ENCODE measurements around the gene ADA. TPM values are rescaled to one million over a fixed set of nuclear protein-coding genes. Genes with fewer than 3 reads are reported as not detected.

The ADA gene
- polyA plus RNA-seq, 1 of the 3 experiments (the other 2 are of a cell fraction): 25.7 TPM

DNA sequence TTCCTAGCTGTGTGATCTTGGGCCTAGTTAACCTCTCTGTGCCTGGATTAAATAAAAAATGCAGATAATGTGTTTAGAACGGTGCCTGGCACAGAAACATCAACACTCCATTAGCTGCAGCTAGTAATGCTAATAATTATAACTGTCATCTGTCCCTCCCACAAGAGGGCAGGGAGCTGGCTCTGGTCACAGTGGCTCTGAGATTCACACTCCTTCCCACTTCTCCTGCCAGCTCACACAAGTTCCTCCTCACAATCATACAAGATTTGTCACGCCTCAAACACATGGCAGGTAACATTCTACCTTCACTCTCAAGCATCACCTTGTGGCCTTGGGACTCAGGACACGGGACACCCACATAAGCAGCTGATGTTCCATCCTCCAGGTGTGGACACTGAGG, 2.4 kb downstream of the ADA start:
- 0 out of 2 replicates have a peak, but pooled peaks cover 3% of the 10 kb centered on the region for H4K20me1 ChIP-seq (ENCODE audit: insufficient read depth)
- H3F3A ChIP-seq (replicated peaks; ENCODE audit: insufficient read depth): peaks cover 6% of the 10 kb centered on the region
- H3K4me3 ChIP-seq (ENCODE audit: low read depth in 2 of 2, low read length in 1 of 2): no peak overlapping the region
- H2AFZ ChIP-seq (ENCODE audit: low read depth): no peak overlapping the region
- peaks cover 7 to 16% of the 10 kb centered on the region in 2 experiments; a peak in 2 of 4 replicates for H3K4me1 ChIP-seq (ENCODE audit: control insufficient read depth in 1 of 2, insufficient read depth in 2 of 2, low read depth in 1 of 2, low read length in 1 of 2)
- H3K27me3 ChIP-seq (ENCODE audit: insufficient read depth): no peaks in the 10 kb centered on the region
- H3K79me2 ChIP-seq (ENCODE audit: insufficient read depth): 0 out of 2 replicates have a peak, but pooled peaks cover 8% of the 10 kb centered on the region
- TF ChIP-seq GATA2 (CRISPR knock-in tag; IDR thresholded peaks at IDR 0.05) (no peak), CHD2 (IDR thresholded peaks at IDR 0.05; ENCODE audit: low read length, partially characterized antibody) (no peak), RFX5 (IDR thresholded peaks at IDR 0.05; ENCODE audit: low read length) (no peak), EZH2phosphoT487 (IDR thresholded peaks at IDR 0.05; ENCODE audit: borderline replicate concordance, low read depth) (no peak), TCF12 (IDR thresholded peaks at IDR 0.05) (no peak), FOXJ3 (CRISPR knock-in tag; IDR thresholded peaks at IDR 0.05) (no peak), MXI1 (IDR thresholded peaks at IDR 0.05; ENCODE audit: low read depth, low read length) (no peak), FOXM1 (IDR thresholded peaks at IDR 0.05; ENCODE audit: low read depth) (no peak), RAD21 (IDR thresholded peaks at IDR 0.05; ENCODE audit: low read length) (no peak), GABPA (IDR thresholded peaks at IDR 0.05; ENCODE audit: low read depth) (no peak), TEAD4 (IDR thresholded peaks at IDR 0.05; ENCODE audit: borderline replicate concordance, insufficient read depth) (no peak), RXRA (IDR thresholded peaks at IDR 0.05; ENCODE audit: borderline replicate concordance, low read depth) (no peak), RCOR1 (IDR thresholded peaks at IDR 0.05; ENCODE audit: low read length) (no peak), POLR2AphosphoS5 (IDR thresholded peaks at IDR 0.05; ENCODE audit: low read depth, low read length) (no peak)
- TF ChIP-seq, protein P1, sequence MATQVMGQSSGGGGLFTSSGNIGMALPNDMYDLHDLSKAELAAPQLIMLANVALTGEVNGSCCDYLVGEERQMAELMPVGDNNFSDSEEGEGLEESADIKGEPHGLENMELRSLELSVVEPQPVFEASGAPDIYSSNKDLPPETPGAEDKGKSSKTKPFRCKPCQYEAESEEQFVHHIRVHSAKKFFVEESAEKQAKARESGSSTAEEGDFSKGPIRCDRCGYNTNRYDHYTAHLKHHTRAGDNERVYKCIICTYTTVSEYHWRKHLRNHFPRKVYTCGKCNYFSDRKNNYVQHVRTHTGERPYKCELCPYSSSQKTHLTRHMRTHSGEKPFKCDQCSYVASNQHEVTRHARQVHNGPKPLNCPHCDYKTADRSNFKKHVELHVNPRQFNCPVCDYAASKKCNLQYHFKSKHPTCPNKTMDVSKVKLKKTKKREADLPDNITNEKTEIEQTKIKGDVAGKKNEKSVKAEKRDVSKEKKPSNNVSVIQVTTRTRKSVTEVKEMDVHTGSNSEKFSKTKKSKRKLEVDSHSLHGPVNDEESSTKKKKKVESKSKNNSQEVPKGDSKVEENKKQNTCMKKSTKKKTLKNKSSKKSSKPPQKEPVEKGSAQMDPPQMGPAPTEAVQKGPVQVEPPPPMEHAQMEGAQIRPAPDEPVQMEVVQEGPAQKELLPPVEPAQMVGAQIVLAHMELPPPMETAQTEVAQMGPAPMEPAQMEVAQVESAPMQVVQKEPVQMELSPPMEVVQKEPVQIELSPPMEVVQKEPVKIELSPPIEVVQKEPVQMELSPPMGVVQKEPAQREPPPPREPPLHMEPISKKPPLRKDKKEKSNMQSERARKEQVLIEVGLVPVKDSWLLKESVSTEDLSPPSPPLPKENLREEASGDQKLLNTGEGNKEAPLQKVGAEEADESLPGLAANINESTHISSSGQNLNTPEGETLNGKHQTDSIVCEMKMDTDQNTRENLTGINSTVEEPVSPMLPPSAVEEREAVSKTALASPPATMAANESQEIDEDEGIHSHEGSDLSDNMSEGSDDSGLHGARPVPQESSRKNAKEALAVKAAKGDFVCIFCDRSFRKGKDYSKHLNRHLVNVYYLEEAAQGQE (IDR thresholded peaks at IDR 0.05; ENCODE audit: low read depth, low read length): no peak
- 78% methylated on average over 3 of the region's 3 CpGs for WGBS (ENCODE audit: low lambda C conversion rate)
- H3K9me2 ChIP-seq: no peaks in the 10 kb centered on the region
- no peaks in the 10 kb centered on the region for H3K9me3 ChIP-seq
- ChIA-PET POLR2A (no interaction called here), CTCF (interaction anchor here (0.7 to 2.7 kb wide), 3 partner anchors 18 to 36 kb away, joined by 3 to 11 read pairs (median 11); no protein-coding TSS in a partner anchor)
- H3K9ac ChIP-seq: no peak overlapping the region
- H3K27ac ChIP-seq (ENCODE audit: low read depth in 2 of 2, low read length in 1 of 2): no peak overlapping the region
- H3K36me3 ChIP-seq (replicated peaks in 1 of 2; ENCODE audit: control insufficient read depth in 1 of 2, insufficient read depth in 2 of 2, low read length in 1 of 2): no peaks in the 10 kb centered on the region
- DNase-seq: no peak
- H3K4me2 ChIP-seq: no peak overlapping the region

DNA sequence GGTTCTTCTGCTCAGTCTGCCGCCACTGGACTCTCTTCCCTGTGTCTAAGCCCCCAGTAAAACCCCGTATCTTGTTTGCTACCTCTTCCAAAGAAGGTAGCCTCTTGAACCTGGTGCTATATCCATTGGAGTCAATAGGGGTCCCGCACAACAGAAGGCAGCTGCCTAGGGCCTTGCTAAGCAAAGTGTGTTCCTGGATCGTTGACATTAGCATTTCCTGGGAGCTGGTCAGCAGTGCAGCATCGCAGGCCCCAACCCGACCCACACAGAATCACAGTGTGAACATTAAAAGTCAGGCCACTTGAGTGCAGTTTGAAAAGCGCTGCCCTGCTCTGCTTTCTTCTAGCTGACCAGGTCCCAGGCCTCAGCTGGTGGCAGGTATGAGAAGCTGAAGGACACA, 2.9 kb downstream of the ADA start:
- Histone ChIP-seq H3K36me3 (replicated peaks in 1 of 2; ENCODE audit: control insufficient read depth in 1 of 2, insufficient read depth in 2 of 2, low read length in 1 of 2) (no peaks in the 10 kb centered on the region), H3K79me2 (ENCODE audit: insufficient read depth) (0 out of 2 replicates have a peak, but pooled peaks cover 8% of the 10 kb centered on the region), H3K4me3 (ENCODE audit: low read depth in 2 of 2, low read length in 1 of 2) (no peak overlapping the region), H4K20me1 (ENCODE audit: insufficient read depth) (0 out of 2 replicates have a peak, but pooled peaks cover 3% of the 10 kb centered on the region), H2AFZ (ENCODE audit: low read depth) (no peak overlapping the region), H3K9me3 (no peaks in the 10 kb centered on the region), H3K9ac (no peak overlapping the region), H3K27ac (ENCODE audit: low read depth in 2 of 2, low read length in 1 of 2) (no peak overlapping the region), H3K4me1 (ENCODE audit: control insufficient read depth in 1 of 2, insufficient read depth in 2 of 2, low read depth in 1 of 2, low read length in 1 of 2) (peaks cover 12 to 19% of the 10 kb centered on the region in 2 experiments; a peak in 3 of 4 replicates), H3F3A (replicated peaks; ENCODE audit: insufficient read depth) (peaks cover 6% of the 10 kb centered on the region), H3K27me3 (ENCODE audit: insufficient read depth) (no peaks in the 10 kb centered on the region), H3K9me2 (no peaks in the 10 kb centered on the region), H3K4me2 (no peak overlapping the region)
- DNase-seq: no peak
- POLR2A ChIA-PET: no interaction called here
- WGBS (ENCODE audit: low lambda C conversion rate): 93% methylated on average over 7 of the region's 7 CpGs
- CTCF ChIA-PET: interaction anchor here (2.3 to 2.7 kb wide), 2 partner anchors 35 to 37 kb away, joined by 11 read pairs; no protein-coding TSS in a partner anchor
- no peak for TF ChIP-seq RAD21 (IDR thresholded peaks at IDR 0.05; ENCODE audit: low read length)
- TF ChIP-seq EZH2phosphoT487 (IDR thresholded peaks at IDR 0.05; ENCODE audit: borderline replicate concordance, low read depth): no peak
- TF ChIP-seq, protein P2, sequence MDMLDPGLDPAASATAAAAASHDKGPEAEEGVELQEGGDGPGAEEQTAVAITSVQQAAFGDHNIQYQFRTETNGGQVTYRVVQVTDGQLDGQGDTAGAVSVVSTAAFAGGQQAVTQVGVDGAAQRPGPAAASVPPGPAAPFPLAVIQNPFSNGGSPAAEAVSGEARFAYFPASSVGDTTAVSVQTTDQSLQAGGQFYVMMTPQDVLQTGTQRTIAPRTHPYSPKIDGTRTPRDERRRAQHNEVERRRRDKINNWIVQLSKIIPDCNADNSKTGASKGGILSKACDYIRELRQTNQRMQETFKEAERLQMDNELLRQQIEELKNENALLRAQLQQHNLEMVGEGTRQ (IDR thresholded peaks at IDR 0.05; ENCODE audit: borderline replicate concordance, low read depth, low read length): no peak
- no peak for TF ChIP-seq MXI1 (IDR thresholded peaks at IDR 0.05; ENCODE audit: low read depth, low read length)
- TF ChIP-seq FOXJ3 (CRISPR knock-in tag; IDR thresholded peaks at IDR 0.05): no peak
- no peak for TF ChIP-seq NRF1 (IDR thresholded peaks at IDR 0.05; ENCODE audit: low read depth, low read length)
- TF ChIP-seq, protein P3, sequence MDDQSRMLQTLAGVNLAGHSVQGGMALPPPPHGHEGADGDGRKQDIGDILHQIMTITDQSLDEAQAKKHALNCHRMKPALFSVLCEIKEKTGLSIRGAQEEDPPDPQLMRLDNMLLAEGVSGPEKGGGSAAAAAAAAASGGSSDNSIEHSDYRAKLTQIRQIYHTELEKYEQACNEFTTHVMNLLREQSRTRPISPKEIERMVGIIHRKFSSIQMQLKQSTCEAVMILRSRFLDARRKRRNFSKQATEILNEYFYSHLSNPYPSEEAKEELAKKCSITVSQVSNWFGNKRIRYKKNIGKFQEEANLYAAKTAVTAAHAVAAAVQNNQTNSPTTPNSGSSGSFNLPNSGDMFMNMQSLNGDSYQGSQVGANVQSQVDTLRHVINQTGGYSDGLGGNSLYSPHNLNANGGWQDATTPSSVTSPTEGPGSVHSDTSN (IDR thresholded peaks at IDR 0.05): no peak
- TF ChIP-seq TAF1 (IDR thresholded peaks at IDR 0.05; ENCODE audit: borderline replicate concordance, low read depth, low read length): no peak
- no peak for TF ChIP-seq GATA2 (CRISPR knock-in tag; IDR thresholded peaks at IDR 0.05)
- TF ChIP-seq, protein P4, sequence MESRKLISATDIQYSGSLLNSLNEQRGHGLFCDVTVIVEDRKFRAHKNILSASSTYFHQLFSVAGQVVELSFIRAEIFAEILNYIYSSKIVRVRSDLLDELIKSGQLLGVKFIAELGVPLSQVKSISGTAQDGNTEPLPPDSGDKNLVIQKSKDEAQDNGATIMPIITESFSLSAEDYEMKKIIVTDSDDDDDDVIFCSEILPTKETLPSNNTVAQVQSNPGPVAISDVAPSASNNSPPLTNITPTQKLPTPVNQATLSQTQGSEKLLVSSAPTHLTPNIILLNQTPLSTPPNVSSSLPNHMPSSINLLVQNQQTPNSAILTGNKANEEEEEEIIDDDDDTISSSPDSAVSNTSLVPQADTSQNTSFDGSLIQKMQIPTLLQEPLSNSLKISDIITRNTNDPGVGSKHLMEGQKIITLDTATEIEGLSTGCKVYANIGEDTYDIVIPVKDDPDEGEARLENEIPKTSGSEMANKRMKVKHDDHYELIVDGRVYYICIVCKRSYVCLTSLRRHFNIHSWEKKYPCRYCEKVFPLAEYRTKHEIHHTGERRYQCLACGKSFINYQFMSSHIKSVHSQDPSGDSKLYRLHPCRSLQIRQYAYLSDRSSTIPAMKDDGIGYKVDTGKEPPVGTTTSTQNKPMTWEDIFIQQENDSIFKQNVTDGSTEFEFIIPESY (IDR thresholded peaks at IDR 0.05; ENCODE audit: borderline replicate concordance, low read depth): no peak

Measured in SK-N-SH (cell line).